Stimulated activated CD8-positive, alpha-beta memory T cell treated with anti-CD3 and anti-CD28 coated beads, Interleukin-15, amount 100 ng/mL, for 1 hour (primary cell): ENCODE measurements around the gene ARHGAP35.
"Not testable (repeated sequence)": the region's sequence is repeated elsewhere in the genome, so short reads cannot be mapped to it uniquely, and the experiment has no call there.

Source experiments
- DNase-seq: peaks from one replicate; pipeline ENCODE4 v3.0.0-alpha.2; 2020; ENCODE audit warnings: low read depth

Gene ARHGAP35

DNA sequence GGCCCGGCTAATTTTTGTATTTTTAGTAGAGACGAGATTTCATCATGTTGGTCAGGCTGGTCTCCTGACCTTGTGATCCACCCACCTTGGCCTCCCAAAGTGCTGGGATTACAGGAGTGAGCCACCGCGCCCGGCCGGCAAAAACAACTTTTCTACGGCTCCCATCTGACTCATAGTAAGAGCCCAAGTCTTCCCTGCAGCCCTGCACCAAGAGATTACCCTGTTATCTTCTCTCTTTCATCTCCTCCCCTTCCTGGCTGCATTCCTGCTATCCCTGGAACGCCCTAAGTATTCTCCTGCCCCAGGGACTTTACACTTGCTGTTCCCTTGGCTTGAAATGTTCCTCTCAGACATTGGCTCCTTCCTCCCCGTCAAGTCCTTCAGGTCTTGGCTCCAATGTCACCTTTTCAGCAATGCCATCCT is 16.7 kb upstream of the ARHGAP35 start:
- DNase-seq = no peak

- DNase-seq = no peak
Measured at GRCh38 chr19:46845959-46846459, 14.8 kb upstream of the ARHGAP35 start.

DNA sequence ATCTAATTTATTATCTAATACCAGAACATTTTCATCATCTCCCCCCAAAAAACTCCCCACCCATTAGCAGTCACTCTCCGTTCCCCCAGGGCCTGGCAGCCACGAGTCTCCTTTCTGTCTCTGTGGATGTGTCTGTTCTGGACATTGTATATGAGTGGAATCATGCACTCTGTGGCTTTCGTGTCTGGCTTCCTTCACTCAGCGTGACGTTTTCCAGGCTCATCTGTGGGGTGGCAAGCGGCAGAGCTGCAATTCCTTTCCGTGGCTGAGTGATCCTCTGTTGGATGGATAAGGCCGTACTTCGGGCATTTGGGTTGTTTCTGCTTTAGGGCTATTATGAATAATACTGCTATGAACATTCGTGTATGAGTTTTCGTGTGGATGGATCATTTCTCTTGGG is 13.3 kb upstream of the ARHGAP35 start:
- no peak for DNase-seq

- no peak for DNase-seq
Measured at GRCh38 chr19:46848389-46848788, 12.4 kb upstream of the ARHGAP35 start.

- DNase-seq = no peak
Measured at GRCh38 chr19:46849610-46850009, 11.2 kb upstream of the ARHGAP35 start.

GRCh38 chr19:46850228-46851203 is 10.3 kb upstream of the ARHGAP35 start, which contains the start of gene AP2S1:
AP2S1 (minus strand) TSS chr19:46850846; CDS start chr19:46850766, 80 bp downstream.
- peak; percentile 88 for DNase-seq

GRCh38 chr19:46852830-46853229 is 8.0 kb upstream of the ARHGAP35 start:
- DNase-seq = no peak

- not testable (repeated sequence) for DNase-seq
Measured at GRCh38 chr19:46854698-46855097, 6.1 kb upstream of the ARHGAP35 start.

GRCh38 chr19:46856062-46857022 is 4.5 kb upstream of the ARHGAP35 start:
- peak; percentile 83 for DNase-seq

- DNase-seq = no peak
Measured at GRCh38 chr19:46859637-46860124, 1.1 kb upstream of the ARHGAP35 start.

DNA sequence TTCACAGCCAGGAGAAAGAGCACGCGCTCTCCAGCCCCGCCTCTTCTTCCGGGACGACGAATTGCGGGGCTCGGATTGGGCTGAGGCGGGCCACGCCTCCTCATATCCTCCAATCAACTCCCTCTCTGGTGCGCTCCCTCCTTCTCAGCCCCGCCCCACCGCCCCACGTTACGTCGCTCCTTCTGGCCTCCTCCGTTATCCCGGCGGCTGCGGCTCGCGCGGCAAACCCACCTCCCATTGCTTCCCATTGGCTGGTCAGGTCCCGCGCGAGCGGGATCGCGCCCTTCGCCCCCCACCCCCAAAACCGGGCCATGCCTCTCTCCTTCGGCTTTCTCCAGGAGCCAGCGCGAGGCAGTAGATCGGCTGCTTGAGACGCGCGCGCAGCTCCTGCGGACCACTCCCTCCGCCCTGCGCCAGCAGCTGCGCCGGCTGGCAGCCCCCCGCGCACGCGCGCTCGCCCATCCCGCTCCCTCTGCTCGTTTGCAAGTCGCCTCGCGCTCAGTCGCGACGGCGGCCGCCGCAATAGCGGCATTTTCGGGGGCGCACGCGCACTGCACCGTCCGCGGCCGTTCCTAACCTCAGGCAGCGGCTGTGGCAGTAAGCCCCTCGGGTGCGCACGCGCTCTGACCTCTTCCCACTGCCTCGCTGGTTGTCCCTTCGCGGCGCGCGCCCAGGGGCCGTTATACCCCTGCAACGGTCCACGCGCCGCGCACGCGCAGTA is 512 bp upstream of the ARHGAP35 start:
- DNase-seq = peak; percentile 86

DNA sequence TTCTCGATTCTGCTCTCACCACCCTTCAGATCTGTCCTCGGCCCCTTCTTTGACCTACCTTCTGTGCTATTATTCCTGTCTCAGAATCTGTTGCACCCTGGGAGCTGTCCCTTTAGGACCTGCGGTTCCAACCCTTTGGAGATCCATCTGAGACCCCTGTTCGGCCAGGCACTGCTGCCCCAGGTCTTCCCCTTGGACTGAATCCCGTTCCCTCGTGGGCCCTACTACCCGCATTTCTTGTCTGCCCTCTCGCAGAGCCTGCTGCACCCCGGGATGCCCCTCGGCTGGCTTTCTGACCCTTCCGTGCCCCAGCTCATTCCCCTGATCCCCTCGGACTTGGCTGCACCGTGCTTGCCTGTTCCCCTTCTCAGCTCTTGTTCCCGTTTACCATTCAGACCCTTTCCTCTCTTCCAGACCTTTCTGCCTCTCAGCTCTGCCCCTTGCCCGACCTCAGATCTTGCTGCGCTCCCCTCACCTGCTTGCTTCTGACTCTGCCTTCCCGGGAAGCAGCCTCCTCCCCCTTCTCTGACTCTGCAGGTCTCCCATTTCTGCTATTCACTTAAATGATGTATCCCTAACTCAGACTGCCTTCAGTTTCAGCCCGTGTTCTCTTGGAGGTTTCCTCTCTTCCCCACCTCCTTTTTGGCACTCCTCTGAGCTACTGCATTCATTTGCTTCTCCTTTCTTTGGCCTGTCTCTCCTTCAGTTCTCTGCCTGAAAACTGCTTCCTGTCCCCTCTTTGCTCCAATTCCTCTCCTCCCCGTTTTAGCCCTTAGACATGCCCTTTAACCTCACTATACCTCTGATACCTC is 1.1 kb downstream of the ARHGAP35 start:
- no peak for DNase-seq

DNA sequence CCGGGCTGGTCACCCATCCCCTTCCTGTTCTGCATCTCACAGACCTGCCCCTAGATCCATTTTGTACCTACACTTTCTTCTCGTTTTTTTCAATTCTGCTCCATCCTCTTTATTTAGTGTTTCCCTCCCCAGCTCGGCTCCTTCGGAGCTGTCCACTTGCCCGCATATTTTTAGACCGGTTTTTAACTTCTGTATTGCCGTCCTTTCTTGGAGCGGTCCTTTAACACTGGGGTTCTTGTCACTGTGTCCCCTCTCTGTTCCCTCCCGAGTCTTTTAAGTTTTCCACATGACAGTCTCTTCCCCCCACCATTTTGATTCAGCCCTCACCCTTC is 1.7 kb downstream of the ARHGAP35 start:
- DNase-seq = no peak

GRCh38 chr19:46862974-46863632 is 2.3 kb downstream of the ARHGAP35 start:
- DNase-seq = no peak

DNA sequence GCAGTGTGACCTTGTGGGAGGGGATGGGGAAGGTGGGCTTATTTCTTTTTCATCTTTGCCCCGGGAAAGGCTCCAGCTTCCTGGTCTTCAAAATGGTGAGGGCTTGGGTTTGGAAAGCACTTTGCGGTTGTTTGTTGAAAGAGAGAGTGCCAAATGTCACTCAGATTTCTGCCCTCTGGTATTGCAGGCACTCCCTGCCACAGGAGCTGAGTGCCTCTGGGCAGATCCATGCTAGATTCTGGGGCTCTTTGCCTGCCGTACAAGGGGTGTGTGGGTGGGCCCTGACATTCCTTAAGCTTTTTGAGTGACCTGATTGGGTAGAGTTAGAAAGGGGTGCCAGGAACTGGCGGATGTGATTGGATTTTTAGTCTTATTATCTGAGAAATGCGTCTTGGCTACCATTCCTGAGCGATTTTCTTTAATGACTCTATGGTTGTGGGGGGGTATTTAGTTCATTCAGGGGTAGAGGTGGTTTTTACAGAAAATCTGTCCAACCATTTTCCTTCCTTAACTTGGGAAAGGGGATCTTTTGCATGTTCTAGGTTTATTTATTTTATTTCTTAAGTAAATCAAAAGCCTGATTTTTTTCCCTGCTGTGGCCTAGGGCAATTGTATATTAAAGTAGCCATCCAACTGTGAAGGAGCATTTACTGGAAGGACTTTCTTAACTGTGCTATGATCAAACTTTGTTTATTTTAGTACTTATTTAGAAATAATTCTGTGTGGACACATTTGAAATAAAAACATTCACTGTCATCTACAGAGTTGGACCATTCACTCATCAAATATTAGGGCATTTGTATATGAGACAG is 3.2 kb downstream of the ARHGAP35 start:
- no peak for DNase-seq

GRCh38 chr19:46866407-46867136 is 5.8 kb downstream of the ARHGAP35 start:
- no peak for DNase-seq

DNA sequence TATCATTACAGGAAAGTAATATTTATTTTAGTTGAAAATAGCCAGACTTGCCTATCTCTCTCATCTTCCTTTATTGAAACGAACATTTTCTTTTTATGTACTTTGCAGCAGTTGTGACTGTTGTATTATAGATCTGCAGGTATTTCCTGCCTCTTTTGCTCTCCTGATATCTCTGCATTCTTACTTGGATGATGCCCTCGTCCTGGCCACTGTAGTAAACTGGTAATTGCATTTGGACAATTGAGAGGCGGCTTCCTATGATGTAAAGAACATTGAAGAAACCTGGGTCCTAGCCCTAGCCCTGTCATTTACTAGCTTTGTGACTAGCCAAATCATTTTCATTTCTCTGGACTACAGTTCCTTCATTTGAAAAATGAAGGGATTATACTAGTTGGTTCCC is 6.4 kb downstream of the ARHGAP35 start:
- DNase-seq = no peak

DNA sequence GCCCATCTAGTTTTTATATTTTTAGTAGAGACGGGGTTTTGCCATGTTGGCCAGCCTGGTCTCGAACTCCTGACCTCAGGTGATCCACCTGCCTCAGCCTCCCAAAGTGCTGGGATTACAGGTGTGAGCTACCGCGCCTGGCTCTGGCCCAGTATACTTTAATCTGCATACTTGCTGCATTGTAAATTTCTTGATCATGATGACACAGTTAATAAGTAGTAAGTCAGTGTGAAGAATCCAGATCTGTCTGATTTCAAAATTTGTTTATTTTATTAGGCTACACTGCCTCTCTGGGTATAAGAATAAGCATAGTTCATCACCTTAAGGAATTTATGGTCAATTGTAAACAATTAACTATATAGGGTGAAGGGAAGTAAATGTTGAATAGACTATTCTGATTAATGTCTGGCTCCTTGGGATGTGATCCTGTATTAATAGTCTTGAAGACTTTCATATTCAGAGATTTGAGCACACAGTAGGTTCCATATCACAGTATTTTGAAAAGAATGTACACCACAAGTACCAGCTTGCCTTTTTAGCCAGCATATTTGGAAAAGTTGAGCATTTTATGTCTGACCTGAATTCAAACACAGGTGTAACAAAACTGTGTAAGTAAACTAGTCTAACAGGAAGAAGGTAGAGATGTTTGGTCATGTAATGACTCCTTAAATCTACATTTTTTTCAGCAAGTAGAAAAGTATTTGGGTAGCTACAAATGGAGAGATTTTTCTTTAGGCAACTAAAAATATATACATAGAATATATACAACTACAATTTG is 7.4 kb downstream of the ARHGAP35 start:
- no peak for DNase-seq
